NCI-H1694 (cell line): ENCODE measurements around the gene TAS2R39.
A peak's percentile ranks its signal among the peaks of the same experiment; 100 is the strongest.
"Not testable (repeated sequence)": the region's sequence is repeated elsewhere in the genome, so short reads cannot be mapped to it uniquely, and the experiment has no call there.

Experiments
- DNase-seq: peaks from one replicate; lab custom pipeline; 2025; lab: John Stamatoyannopoulos, UW

TAS2R39 gene

GRCh38 chr7:143183024-143183423 lies at the start of gene TAS2R39:
Gene TAS2R39, plus strand, starts transcription at chr7:143183419. Its CDS starts 0 bp downstream, at chr7:143183419.
- no peak for DNase-seq

- DNase-seq = no peak
Observed at GRCh38 chr7:143147070-143147469, 36.1 kb upstream of the TAS2R39 start.

GRCh38 chr7:143148050-143148449 lies 35.2 kb upstream of the TAS2R39 start:
- DNase-seq = no peak

GRCh38 chr7:143148651-143149050 lies 34.6 kb upstream of the TAS2R39 start:
- DNase-seq = no peak

- DNase-seq = not testable (repeated sequence)
Observed at GRCh38 chr7:143150696-143151095, 32.5 kb upstream of the TAS2R39 start.

- DNase-seq = not testable (repeated sequence)
Observed at GRCh38 chr7:143158617-143159016, 24.6 kb upstream of the TAS2R39 start.

- DNase-seq = no peak
Observed at GRCh38 chr7:143171697-143172096, 11.5 kb upstream of the TAS2R39 start.

- no peak for DNase-seq
Observed at GRCh38 chr7:143172354-143172753, 10.9 kb upstream of the TAS2R39 start.

GRCh38 chr7:143176128-143176527 lies 7.1 kb upstream of the TAS2R39 start:
- DNase-seq = no peak

GRCh38 chr7:143177374-143178119 lies 5.7 kb upstream of the TAS2R39 start:
- DNase-seq = no peak

- not testable (repeated sequence) for DNase-seq
Observed at GRCh38 chr7:143180771-143181170, 2.4 kb upstream of the TAS2R39 start.

- no peak for DNase-seq
Observed at GRCh38 chr7:143181349-143181748, 1.9 kb upstream of the TAS2R39 start.

GRCh38 chr7:143185551-143185950 lies 2.3 kb downstream of the TAS2R39 start:
- no peak for DNase-seq

- no peak for DNase-seq
Observed at GRCh38 chr7:143188994-143189393, 5.8 kb downstream of the TAS2R39 start.

GRCh38 chr7:143193880-143194279 lies 10.7 kb downstream of the TAS2R39 start:
- DNase-seq = no peak

- DNase-seq = no peak
Observed at GRCh38 chr7:143199040-143199439, 15.8 kb downstream of the TAS2R39 start.

- DNase-seq = no peak
Observed at GRCh38 chr7:143202161-143202560, 18.9 kb downstream of the TAS2R39 start.

- no peak for DNase-seq
Observed at GRCh38 chr7:143203386-143203785, 20.2 kb downstream of the TAS2R39 start.

- no peak for DNase-seq
Observed at GRCh38 chr7:143205560-143206293, 22.5 kb downstream of the TAS2R39 start.

GRCh38 chr7:143210541-143210940 lies 27.3 kb downstream of the TAS2R39 start:
- DNase-seq = no peak

- not testable (repeated sequence) for DNase-seq
Observed at GRCh38 chr7:143213478-143213877, 30.3 kb downstream of the TAS2R39 start.

GRCh38 chr7:143214789-143215679 lies 31.8 kb downstream of the TAS2R39 start:
- DNase-seq = peak; percentile 89
